Stimulated activated CD8-positive, alpha-beta memory T cell treated with anti-CD3 and anti-CD28 coated beads, Interleukin-4, amount 100 ng/mL, for 48 hours (primary cell): Measurements from ENCODE around the gene THSD7A.
"Not testable (repeated sequence)": the region's sequence is repeated elsewhere in the genome, so short reads cannot be mapped to it uniquely, and the experiment has no call there.

ENCODE experiments used
- DNase-seq: peaks from one replicate; pipeline ENCODE4 v3.0.0-alpha.2; 2020

Gene THSD7A

GRCh38 chr7:11573128-11573750, 258.8 kb downstream of the THSD7A start:
- DNase-seq, result no peak

- DNase-seq, result no peak
These were observed 261.0 kb downstream of the THSD7A start for GRCh38 chr7:11570922-11571550.

GRCh38 chr7:11570205-11570604, 261.8 kb downstream of the THSD7A start:
- no peak for DNase-seq

- DNase-seq, result no peak
These were observed 264.4 kb downstream of the THSD7A start for GRCh38 chr7:11567571-11567970.

DNA sequence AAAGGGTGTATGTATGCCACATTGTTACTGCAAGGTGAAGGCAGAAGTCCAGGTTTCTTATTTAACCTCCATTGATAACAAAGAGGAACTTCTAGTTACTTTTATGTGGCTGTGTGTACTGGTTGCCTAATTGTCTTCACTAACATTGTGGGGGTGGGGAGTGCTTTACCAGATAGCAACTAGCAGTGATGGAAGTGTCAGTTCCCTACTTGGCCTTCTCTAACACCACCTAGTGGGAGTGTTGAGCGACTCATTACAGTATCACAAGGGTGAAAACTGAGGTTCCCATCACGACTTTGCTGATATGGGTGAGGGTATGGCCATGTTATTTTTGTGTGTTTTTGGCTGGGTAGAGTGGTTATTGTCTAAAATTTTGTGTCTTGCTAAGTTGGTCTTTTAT, 274.4 kb downstream of the THSD7A start:
- no peak for DNase-seq

- no peak for DNase-seq
These were observed 279.2 kb downstream of the THSD7A start for GRCh38 chr7:11552676-11553296.

GRCh38 chr7:11551470-11551869, 280.5 kb downstream of the THSD7A start:
- DNase-seq, result no peak

- DNase-seq, result no peak
These were observed 283.5 kb downstream of the THSD7A start for GRCh38 chr7:11548532-11548931.

DNA sequence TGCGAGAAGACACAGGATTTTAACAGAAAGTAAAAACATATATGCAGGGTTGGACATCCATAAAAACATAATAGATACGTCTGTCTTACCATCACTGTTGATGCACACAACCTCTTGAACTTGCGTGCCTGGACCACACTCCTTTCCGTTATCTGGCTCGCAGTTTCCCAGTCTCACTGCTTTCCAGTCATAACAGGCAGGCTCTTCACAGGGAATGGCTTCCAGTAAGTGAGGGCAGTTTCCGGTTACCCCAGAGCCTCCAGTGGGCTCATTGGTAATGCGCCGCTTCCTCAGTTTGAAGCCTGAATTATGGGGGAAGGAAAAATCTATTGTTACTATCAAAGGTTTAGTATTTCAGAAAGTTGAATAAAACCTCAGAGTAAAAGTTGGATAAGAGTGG, 290.7 kb downstream of the THSD7A start:
- no peak for DNase-seq

- no peak for DNase-seq
These were observed 291.7 kb downstream of the THSD7A start for GRCh38 chr7:11540271-11540761.

GRCh38 chr7:11539853-11540252, 292.1 kb downstream of the THSD7A start:
- DNase-seq, result no peak

GRCh38 chr7:11538751-11539299, 293.2 kb downstream of the THSD7A start:
- no peak for DNase-seq

GRCh38 chr7:11533229-11533820, 298.7 kb downstream of the THSD7A start:
- DNase-seq, result no peak

- DNase-seq, result no peak
These were observed 302.6 kb downstream of the THSD7A start for GRCh38 chr7:11529382-11529781.

DNA sequence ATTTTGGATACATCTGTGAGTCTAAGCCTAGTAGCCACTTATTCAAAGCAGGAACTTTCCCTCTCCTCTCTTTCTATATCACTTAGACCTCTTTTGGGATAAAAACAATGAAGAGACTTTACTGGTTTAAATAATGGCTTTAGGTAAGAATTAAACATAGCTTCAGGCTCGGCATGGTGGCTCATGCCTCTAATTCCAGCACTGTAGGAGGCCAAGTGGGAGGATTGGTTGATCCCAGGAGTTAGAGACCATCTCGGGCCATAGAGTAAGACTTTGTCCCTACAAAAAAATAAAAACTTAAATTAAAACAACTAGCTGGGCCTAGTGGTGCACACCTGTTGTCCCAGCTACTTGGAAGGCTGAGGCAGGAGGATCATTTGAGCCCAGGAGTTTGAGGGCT, 304.3 kb downstream of the THSD7A start:
- DNase-seq, result no peak

DNA sequence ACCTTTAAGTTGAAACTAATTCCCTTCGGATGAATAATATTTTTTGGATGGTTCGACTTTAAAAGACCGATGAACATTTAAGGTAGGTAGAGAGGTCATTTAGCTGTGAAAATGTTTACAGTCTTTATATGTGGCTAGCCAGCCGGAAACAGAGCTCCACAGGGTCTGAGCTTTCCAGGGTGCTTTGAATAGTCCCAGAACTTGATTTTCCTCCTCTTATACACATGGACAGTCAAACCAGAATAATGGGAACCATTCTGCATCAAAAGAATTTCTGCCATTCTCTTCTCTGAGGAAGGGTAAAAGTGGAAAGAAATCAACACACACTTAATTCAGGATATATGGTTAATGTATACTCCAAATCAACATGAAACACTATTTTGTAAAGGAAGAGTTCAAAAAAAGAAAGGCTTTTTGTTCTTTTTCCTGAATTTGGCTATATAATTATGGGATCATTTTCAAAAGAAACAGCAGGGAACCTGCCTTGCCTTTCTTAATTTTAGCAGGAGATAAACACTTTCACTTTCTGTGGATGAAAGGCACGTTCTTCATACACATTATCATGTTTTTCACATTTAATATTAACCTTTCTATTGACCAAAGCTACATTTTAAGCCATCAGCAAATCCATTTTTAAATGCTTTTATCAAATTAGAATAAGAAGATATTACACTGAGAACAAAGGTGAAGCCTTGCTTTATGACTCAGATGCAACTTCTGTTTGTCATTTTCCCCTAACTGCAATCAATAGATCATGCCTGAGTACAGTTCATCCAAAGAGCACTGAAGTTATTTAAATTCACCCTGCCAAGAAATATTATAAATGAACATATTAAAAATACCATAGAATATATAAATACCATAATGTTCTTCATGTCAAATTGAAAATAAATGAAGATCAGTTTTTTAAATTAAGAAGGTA, 307.3 kb downstream of the THSD7A start:
- DNase-seq, result no peak

GRCh38 chr7:11521964-11522499, 310.0 kb downstream of the THSD7A start:
- DNase-seq, result not testable (repeated sequence)

DNA sequence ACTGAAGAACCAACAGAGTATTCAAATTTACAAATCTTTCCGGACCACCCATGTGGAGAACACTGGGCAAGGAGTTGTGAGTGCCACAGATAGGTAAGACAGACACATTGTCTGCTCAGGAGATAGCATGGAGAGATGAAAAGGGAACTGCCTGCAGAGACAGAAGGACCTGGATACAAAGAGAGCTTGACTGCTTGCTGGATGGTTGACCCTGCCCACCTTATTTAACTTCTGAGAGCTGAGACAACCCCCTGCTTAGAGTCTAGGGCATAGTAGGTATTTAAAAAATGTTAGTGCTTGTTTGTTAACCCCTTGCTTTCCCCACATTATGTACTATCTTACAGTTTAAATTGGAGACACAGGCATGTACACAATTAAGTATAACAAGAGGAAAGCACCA, 314.1 kb downstream of the THSD7A start:
- DNase-seq, result no peak

DNA sequence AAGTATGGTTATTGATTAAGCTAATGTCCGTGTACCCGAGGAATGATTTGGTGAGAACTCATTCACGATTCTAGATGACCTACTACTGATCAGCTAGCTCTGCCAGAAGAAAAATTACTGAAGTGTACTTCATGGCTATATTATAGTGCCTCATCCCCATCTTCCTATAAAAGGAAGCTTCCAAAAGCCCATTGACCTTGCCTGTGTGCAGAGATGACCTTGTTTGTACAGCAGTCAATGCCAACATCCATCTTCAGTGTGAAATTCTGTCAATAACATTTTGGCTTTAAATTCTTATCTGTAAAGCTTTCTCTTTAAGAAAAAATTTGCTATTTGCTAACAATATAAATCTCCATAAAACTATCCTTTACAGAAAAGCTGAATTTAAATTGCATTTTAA, 315.7 kb downstream of the THSD7A start:
- DNase-seq, result no peak

GRCh38 chr7:11513460-11513859, 318.5 kb downstream of the THSD7A start:
- no peak for DNase-seq

GRCh38 chr7:11507929-11508328, 324.1 kb downstream of the THSD7A start:
- DNase-seq, result no peak

DNA sequence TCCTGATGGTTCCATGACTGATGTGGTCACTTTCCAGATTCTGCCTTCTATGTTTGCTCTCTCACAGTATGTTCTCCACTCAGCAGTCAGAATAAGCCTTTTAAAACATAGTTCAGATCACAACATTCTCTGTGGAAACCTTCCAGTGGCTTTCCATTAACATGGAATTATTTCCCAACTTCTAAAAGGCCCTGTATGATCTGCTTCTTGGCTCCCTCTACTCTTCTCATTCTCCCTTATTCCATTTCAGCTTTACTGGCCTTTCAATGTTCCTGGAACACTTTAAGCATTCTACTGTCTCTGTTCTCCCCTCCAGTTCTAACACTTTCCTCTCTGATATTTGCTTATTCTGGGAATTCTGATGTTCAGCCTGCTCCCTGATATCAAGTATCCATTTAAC, 325.6 kb downstream of the THSD7A start:
- no peak for DNase-seq
